ENCODE measurements around the gene TRPM8. TPM values are rescaled to one million over a fixed set of nuclear protein-coding genes. Genes with fewer than 3 reads are reported as not detected.

TRPM8 gene
- total RNA-seq, 1 donor from 2014 or later: 7.5 TPM

DNA sequence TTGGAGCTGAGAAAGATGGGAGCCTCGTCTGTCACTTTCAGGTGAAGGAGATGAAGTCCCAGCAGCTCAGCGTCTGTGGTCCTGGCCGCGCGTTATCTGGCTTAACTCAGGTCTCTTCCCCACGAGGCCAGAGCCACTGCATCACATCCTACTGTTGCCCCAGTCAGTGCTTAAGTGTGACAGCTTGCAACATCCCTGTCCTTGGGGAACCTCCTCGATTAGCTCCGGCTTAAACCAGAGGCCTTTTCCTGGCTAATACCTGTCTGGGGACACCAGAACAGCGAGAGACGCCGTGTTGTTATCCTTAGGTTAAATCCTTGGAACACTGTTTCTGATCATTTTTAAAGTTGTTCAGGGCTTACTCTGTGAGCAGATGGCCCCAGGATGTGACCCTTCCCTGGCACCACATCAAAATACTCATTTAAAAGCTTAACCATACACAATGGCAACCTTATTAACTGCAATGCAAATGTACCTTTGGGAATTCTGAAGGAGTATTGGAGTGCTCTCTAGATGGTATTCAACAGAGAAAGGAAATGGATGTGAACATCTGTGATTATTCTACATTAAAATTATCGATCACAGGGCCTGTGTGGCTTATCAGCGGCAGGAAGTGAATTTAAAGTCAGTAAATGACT, 72.2 kb downstream of the TRPM8 start:
- Histone ChIP-seq H3K27me3 (no peaks in the 10 kb centered on the region), H3K27ac (no peak overlapping the region), H3K4me1 (no peaks in the 10 kb centered on the region), H3K9me3 (ENCODE audit: low read depth) (no peaks in the 10 kb centered on the region), H3K4me2 (no peak overlapping the region), H3K36me3 (no peaks in the 10 kb centered on the region), H3K9ac (no peak overlapping the region), H2AFZ (replicated peaks) (no peak overlapping the region), H4K20me1 (ENCODE audit: low read depth) (no peaks in the 10 kb centered on the region), H3K4me3 (no peak overlapping the region), H3K79me2 (ENCODE audit: low read depth) (no peaks in the 10 kb centered on the region), H3F3A (ENCODE audit: low read depth) (no peaks in the 10 kb centered on the region)
- Mint-ChIP-seq H3K27me3 (ENCODE audit: insufficient read depth, low read depth) (peaks cover 8% of the 10 kb centered on the region), H3K4me3 (no peak overlapping the region), H3K9me3 (peaks cover 14% of the 10 kb centered on the region), H3K27ac (no peak overlapping the region), H3K4me1 (peaks cover 16% of the 10 kb centered on the region), H3K36me3 (peaks cover 5% of the 10 kb centered on the region)
- TF ChIP-seq EZH2phosphoT487 (IDR thresholded peaks at IDR 0.05): no peak
- no peak for TF ChIP-seq EZH2 (IDR thresholded peaks at IDR 0.05)
- TF ChIP-seq, protein P1, sequence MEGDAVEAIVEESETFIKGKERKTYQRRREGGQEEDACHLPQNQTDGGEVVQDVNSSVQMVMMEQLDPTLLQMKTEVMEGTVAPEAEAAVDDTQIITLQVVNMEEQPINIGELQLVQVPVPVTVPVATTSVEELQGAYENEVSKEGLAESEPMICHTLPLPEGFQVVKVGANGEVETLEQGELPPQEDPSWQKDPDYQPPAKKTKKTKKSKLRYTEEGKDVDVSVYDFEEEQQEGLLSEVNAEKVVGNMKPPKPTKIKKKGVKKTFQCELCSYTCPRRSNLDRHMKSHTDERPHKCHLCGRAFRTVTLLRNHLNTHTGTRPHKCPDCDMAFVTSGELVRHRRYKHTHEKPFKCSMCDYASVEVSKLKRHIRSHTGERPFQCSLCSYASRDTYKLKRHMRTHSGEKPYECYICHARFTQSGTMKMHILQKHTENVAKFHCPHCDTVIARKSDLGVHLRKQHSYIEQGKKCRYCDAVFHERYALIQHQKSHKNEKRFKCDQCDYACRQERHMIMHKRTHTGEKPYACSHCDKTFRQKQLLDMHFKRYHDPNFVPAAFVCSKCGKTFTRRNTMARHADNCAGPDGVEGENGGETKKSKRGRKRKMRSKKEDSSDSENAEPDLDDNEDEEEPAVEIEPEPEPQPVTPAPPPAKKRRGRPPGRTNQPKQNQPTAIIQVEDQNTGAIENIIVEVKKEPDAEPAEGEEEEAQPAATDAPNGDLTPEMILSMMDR (IDR thresholded peaks at IDR 0.05): no peak
- DNase-seq (ENCODE audit: low spot score): no peak

DNA sequence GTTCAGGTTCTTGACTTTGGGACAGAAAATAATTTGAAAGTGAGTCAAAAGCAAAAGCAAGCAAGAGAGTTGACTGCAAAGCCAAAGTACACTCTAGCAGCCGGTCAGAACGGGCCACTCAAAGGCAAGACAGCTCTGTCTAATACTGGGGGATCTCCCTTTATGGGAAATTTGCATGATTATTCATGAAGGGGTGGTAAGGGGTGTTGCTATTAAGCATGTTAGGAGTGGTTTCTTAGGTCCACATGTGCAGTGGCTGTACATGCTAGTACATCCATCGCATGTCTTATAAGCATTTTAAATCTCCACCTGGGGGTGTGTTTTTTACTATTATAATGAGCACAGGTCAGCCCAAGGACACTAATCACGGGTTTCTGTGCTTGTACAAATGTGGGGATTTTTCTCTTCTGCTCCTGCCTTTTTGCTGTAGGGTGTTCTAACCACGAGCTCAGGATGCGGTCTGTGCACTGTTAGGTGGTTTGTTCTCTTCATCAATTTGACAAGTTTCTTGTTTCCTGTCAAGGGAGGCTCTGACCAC, 73.2 kb downstream of the TRPM8 start:
- no peak overlapping the region for H3K4me2 ChIP-seq
- H3K27ac Mint-ChIP-seq: no peak overlapping the region
- H3K4me3 Mint-ChIP-seq: no peak overlapping the region
- H3K4me3 ChIP-seq: no peak overlapping the region
- H3K36me3 Mint-ChIP-seq: no peaks in the 10 kb centered on the region
- no peaks in the 10 kb centered on the region for H3K36me3 ChIP-seq
- H3K27me3 ChIP-seq: no peaks in the 10 kb centered on the region
- H3K9ac ChIP-seq: no peak overlapping the region
- no peak overlapping the region for H3K27ac ChIP-seq
- no peaks in the 10 kb centered on the region for H4K20me1 ChIP-seq (ENCODE audit: low read depth)
- DNase-seq (ENCODE audit: low spot score): no peak
- H3K9me3 Mint-ChIP-seq: peaks cover 9% of the 10 kb centered on the region
- TF ChIP-seq EZH2 (IDR thresholded peaks at IDR 0.05) (no peak), EZH2phosphoT487 (IDR thresholded peaks at IDR 0.05) (no peak)
- TF ChIP-seq, protein P1 (IDR thresholded peaks at IDR 0.05): no peak
- peaks cover 6% of the 10 kb centered on the region for H3K27me3 Mint-ChIP-seq (ENCODE audit: insufficient read depth, low read depth)
- H3K4me1 ChIP-seq: no peaks in the 10 kb centered on the region
- H3K79me2 ChIP-seq (ENCODE audit: low read depth): no peaks in the 10 kb centered on the region
- H3K9me3 ChIP-seq (ENCODE audit: low read depth): no peaks in the 10 kb centered on the region
- no peak overlapping the region for H2AFZ ChIP-seq (replicated peaks)
- H3F3A ChIP-seq (ENCODE audit: low read depth): no peaks in the 10 kb centered on the region
- H3K4me1 Mint-ChIP-seq: peaks cover 14% of the 10 kb centered on the region

DNA sequence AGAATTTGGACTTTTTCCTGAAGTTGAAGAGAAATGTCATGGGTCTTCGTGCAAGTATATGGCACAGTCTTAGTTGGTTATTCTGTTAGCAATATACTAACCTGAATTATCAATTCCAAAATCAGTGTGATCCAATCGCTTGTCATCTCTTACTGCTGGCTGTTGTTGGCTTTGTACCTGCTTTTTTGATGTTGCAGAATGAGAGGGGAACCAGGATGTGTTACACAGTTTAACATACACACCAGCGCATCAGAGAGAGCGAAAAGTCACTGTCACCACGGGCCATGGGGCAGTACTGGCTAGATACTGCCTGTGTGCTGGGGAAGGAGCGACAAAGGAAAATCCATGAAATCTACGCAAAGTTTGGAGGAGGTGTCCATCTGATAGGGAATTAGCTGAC, 74.0 kb downstream of the TRPM8 start:
- Histone ChIP-seq H3K4me3 (no peak overlapping the region), H3K36me3 (no peaks in the 10 kb centered on the region), H3K4me1 (no peaks in the 10 kb centered on the region), H3K4me2 (no peak overlapping the region), H4K20me1 (ENCODE audit: low read depth) (no peaks in the 10 kb centered on the region), H3F3A (ENCODE audit: low read depth) (no peaks in the 10 kb centered on the region), H2AFZ (replicated peaks) (no peak overlapping the region), H3K79me2 (ENCODE audit: low read depth) (no peaks in the 10 kb centered on the region), H3K27ac (no peak overlapping the region), H3K9me3 (ENCODE audit: low read depth) (no peaks in the 10 kb centered on the region), H3K27me3 (no peaks in the 10 kb centered on the region), H3K9ac (no peak overlapping the region)
- Mint-ChIP-seq H3K4me3 (no peak overlapping the region), H3K4me1 (peaks cover 14% of the 10 kb centered on the region), H3K9me3 (peaks cover 4% of the 10 kb centered on the region), H3K27me3 (ENCODE audit: insufficient read depth, low read depth) (peaks cover 3% of the 10 kb centered on the region), H3K36me3 (no peaks in the 10 kb centered on the region), H3K27ac (no peak overlapping the region)
- no peak for DNase-seq (ENCODE audit: low spot score)
- no peak for TF ChIP-seq EZH2 (IDR thresholded peaks at IDR 0.05)
- TF ChIP-seq, protein P1 (IDR thresholded peaks at IDR 0.05): no peak
- no peak for TF ChIP-seq EZH2phosphoT487 (IDR thresholded peaks at IDR 0.05)

Measured in neural progenitor cell (in vitro differentiated cells).